T-helper 1 cell treated with Interleukin-12 subunit alpha and Interleukin-12 subunit beta and Interleukin-4 antibody, amounts not matched to agents 30 μg/mL and 1 μg/mL, for 36 hours (primary cell): ENCODE results near the gene KRTAP5-2.

Experiments
- H3K27ac Mint-ChIP-seq: one replicate; pipeline ENCODE4 v1.8.0; 2021; ENCODE audit warnings: mild to moderate bottlenecking, mixed read lengths
- H3K27me3 Mint-ChIP-seq: one replicate; pipeline ENCODE4 v1.8.0; 2021; ENCODE audit warnings: low read depth, mixed read lengths
- H3K36me3 Mint-ChIP-seq: one replicate; pipeline ENCODE4 v1.8.0; 2021; ENCODE audit warnings: low read depth, mixed read lengths
- H3K4me1 Mint-ChIP-seq: one replicate; pipeline ENCODE4 v1.8.0; 2021; ENCODE audit warnings: low read depth, mixed read lengths
- H3K4me3 Mint-ChIP-seq: one replicate; pipeline ENCODE4 v1.8.0; 2021; ENCODE audit warnings: mild to moderate bottlenecking, moderate library complexity, mixed read lengths
- H3K9me3 Mint-ChIP-seq: one replicate; pipeline ENCODE4 v1.8.0; 2021; ENCODE audit warnings: mixed read lengths

The KRTAP5-2 gene

GRCh38 chr11:1562469-1563148 is 35.5 kb downstream of the KRTAP5-2 start:
- no peaks in the 10 kb centered on the region for H3K27me3 Mint-ChIP-seq
- no peaks in the 10 kb centered on the region for H3K36me3 Mint-ChIP-seq
- no peaks in the 10 kb centered on the region for H3K4me1 Mint-ChIP-seq
- no peaks in the 10 kb centered on the region for H3K9me3 Mint-ChIP-seq
- no peak overlapping the region for H3K27ac Mint-ChIP-seq
- H3K4me3 Mint-ChIP-seq = no peak overlapping the region

- Mint-ChIP-seq H3K27me3 (no peaks in the 10 kb centered on the region), H3K36me3 (no peaks in the 10 kb centered on the region), H3K27ac (no peak overlapping the region), H3K4me3 (no peak overlapping the region), H3K9me3 (no peaks in the 10 kb centered on the region), H3K4me1 (no peaks in the 10 kb centered on the region)
Observed at GRCh38 chr11:1561955-1562354, 36.1 kb downstream of the KRTAP5-2 start.

GRCh38 chr11:1561266-1561665 is 36.8 kb downstream of the KRTAP5-2 start:
- no peaks in the 10 kb centered on the region for H3K36me3 Mint-ChIP-seq
- H3K4me1 Mint-ChIP-seq = no peaks in the 10 kb centered on the region
- H3K27me3 Mint-ChIP-seq = no peaks in the 10 kb centered on the region
- H3K9me3 Mint-ChIP-seq = no peaks in the 10 kb centered on the region
- H3K27ac Mint-ChIP-seq = no peak overlapping the region
- H3K4me3 Mint-ChIP-seq = no peak overlapping the region

GRCh38 chr11:1560649-1561251 is 37.3 kb downstream of the KRTAP5-2 start:
- H3K9me3 Mint-ChIP-seq = no peaks in the 10 kb centered on the region
- H3K27me3 Mint-ChIP-seq = no peaks in the 10 kb centered on the region
- no peaks in the 10 kb centered on the region for H3K36me3 Mint-ChIP-seq
- no peak overlapping the region for H3K4me3 Mint-ChIP-seq
- H3K4me1 Mint-ChIP-seq = no peaks in the 10 kb centered on the region
- no peak overlapping the region for H3K27ac Mint-ChIP-seq

- Mint-ChIP-seq H3K27ac (no peak overlapping the region), H3K9me3 (no peaks in the 10 kb centered on the region), H3K4me3 (no peak overlapping the region), H3K4me1 (no peaks in the 10 kb centered on the region), H3K36me3 (no peaks in the 10 kb centered on the region), H3K27me3 (no peaks in the 10 kb centered on the region)
Observed at GRCh38 chr11:1560002-1560648, 38.0 kb downstream of the KRTAP5-2 start.

GRCh38 chr11:1559111-1559951 is 38.8 kb downstream of the KRTAP5-2 start:
- Mint-ChIP-seq H3K4me1 (no peaks in the 10 kb centered on the region), H3K27ac (no peak overlapping the region), H3K9me3 (no peaks in the 10 kb centered on the region), H3K4me3 (no peak overlapping the region), H3K36me3 (no peaks in the 10 kb centered on the region), H3K27me3 (no peaks in the 10 kb centered on the region)

- Mint-ChIP-seq H3K9me3 (no peaks in the 10 kb centered on the region), H3K27me3 (no peaks in the 10 kb centered on the region), H3K27ac (no peak overlapping the region), H3K4me3 (no peak overlapping the region), H3K4me1 (no peaks in the 10 kb centered on the region), H3K36me3 (no peaks in the 10 kb centered on the region)
Observed at GRCh38 chr11:1558775-1559110, 39.4 kb downstream of the KRTAP5-2 start.

- Mint-ChIP-seq H3K27me3 (no peaks in the 10 kb centered on the region), H3K27ac (no peak overlapping the region), H3K4me3 (no peak overlapping the region), H3K9me3 (no peaks in the 10 kb centered on the region), H3K36me3 (no peaks in the 10 kb centered on the region), H3K4me1 (no peaks in the 10 kb centered on the region)
Observed at GRCh38 chr11:1557904-1558774, 40.0 kb downstream of the KRTAP5-2 start.

- Mint-ChIP-seq H3K4me3 (no peak overlapping the region), H3K36me3 (no peaks in the 10 kb centered on the region), H3K27me3 (no peaks in the 10 kb centered on the region), H3K4me1 (no peaks in the 10 kb centered on the region), H3K27ac (no peak overlapping the region), H3K9me3 (no peaks in the 10 kb centered on the region)
Observed at GRCh38 chr11:1557051-1557884, 40.8 kb downstream of the KRTAP5-2 start.

GRCh38 chr11:1556278-1556902 is 41.7 kb downstream of the KRTAP5-2 start:
- Mint-ChIP-seq H3K9me3 (no peaks in the 10 kb centered on the region), H3K27ac (no peak overlapping the region), H3K36me3 (no peaks in the 10 kb centered on the region), H3K27me3 (no peaks in the 10 kb centered on the region), H3K4me1 (no peaks in the 10 kb centered on the region), H3K4me3 (no peak overlapping the region)

- Mint-ChIP-seq H3K27ac (no peak overlapping the region), H3K4me1 (no peaks in the 10 kb centered on the region), H3K9me3 (no peaks in the 10 kb centered on the region), H3K4me3 (no peak overlapping the region), H3K36me3 (no peaks in the 10 kb centered on the region), H3K27me3 (no peaks in the 10 kb centered on the region)
Observed at GRCh38 chr11:1555713-1556153, 42.4 kb downstream of the KRTAP5-2 start.

- Mint-ChIP-seq H3K36me3 (no peaks in the 10 kb centered on the region), H3K4me1 (no peaks in the 10 kb centered on the region), H3K27ac (no peak overlapping the region), H3K27me3 (peaks cover 4% of the 10 kb centered on the region), H3K9me3 (no peaks in the 10 kb centered on the region), H3K4me3 (no peak overlapping the region)
Observed at GRCh38 chr11:1554981-1555712, 42.9 kb downstream of the KRTAP5-2 start.
